Limb (tissue), 2 donors: ENCODE data around the gene MYBPC1.

Experiments used
- DNase-seq, 2 donors: peaks; one replicate each; pipeline ENCODE4 v3.0.0-alpha.2; 2016; ENCODE audit errors: extremely low spot score in 2 of 2

The MYBPC1 gene

DNA sequence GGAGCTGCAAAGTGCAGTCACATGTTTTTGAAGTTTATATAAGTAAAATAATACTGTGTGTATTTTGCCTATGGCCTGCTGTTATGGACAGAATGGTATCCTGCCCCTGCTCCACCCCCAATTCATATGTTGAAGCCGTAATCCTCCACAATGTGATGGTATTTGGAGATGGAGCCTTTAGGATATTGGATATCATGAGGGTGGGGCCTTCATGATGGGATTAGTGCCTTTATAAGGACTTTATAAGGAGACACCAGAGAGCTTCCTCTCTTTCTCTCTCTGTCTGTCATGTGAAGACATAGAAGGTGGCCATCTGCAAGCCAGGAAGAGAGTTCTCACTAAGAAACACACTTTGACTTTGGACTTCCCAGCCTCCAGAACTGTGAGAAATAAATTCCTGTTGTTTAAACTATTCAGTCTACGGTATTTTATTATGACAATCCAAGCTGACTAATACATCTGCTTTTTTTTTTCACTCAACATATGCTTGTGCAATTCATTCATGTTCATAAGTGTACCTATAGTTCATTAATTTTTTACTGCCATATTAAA, 99.6 kb downstream of the MYBPC1 start:
- no peak for DNase-seq

DNA sequence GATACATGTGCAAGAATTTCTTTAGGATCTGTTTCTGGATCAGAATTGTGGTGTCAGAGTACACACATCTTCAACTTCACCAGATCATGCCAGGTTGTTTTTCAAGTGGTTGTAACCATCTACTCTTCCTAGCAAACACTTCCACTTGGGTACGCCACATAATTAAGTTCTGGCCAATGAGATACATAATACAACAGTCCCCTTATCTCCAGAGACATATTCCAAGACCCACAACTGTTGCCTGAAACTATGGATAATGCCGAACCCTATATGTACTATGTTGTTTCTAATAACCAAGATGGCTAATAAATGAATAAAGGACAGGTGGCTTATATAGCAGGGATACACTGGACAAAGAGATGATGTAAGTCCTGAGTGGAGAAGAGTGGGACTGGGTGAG, 100.2 kb downstream of the MYBPC1 start:
- no peak for DNase-seq

DNA sequence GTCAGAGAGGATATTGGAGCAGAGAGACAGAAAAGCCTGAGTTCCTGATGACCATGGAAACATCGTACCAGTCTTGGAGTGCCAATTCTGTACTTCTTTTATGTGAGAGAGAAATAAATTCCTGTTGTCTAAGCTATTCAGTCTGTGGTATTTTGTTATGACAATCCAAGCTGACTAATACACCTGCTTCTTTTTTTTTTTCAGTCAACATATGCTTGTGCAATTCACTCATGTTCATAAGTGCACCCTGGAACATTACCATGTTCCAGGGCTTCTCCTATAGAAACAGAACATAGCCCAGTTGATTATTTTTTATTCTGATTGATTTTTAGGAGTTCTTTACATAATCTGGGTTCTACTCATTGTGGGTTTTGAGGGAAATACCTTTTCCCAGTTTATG, 100.9 kb downstream of the MYBPC1 start:
- no peak for DNase-seq

- DNase-seq = peak in 1 of 2 donors; percentile 39
These were observed 101.8 kb downstream of the MYBPC1 start for GRCh38 chr12:101696251-101697196.

DNA sequence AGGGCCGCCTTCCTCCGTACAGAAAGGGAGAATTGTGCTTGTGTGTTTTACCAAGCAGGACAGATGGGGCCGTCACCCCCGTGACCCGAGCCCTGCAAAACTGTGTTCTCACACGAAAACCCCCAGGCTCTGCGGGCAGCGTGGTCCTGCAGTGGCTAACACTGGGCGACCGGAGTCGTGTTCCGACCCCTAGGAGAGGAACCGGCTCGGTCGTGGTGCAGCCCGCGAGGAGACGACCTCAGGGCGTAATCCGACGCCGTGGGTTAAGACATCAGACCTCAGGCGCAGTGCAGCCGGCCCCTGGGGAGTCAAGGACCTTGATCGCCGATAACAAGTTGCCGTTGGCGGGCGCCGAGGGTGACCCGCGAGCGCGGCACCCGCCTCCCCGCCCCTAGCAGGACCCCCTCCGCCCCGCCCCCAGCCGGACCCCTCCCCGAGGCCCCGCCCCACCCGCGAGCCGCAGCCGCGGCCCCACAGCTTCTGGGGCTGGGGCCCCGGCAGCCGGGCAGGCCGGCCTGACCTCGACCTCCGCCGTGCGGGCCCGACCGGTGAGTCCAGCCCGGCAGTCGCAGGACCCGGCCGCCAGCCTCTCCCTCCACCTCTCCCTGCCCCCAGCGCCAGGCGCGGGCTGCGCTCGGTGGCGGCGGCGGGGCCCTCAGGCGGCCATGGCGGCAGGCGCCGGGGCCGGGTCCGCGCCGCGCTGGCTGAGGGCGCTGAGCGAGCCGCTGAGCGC, 102.6 kb downstream of the MYBPC1 start, which contains the start of gene CHPT1:
TSS of gene CHPT1 (plus strand) at position 444 of the 733 bp plus-strand sequence. CDS start at position 666, 222 bp downstream.
- DNase-seq = peak; percentile 37 to 84

DNA sequence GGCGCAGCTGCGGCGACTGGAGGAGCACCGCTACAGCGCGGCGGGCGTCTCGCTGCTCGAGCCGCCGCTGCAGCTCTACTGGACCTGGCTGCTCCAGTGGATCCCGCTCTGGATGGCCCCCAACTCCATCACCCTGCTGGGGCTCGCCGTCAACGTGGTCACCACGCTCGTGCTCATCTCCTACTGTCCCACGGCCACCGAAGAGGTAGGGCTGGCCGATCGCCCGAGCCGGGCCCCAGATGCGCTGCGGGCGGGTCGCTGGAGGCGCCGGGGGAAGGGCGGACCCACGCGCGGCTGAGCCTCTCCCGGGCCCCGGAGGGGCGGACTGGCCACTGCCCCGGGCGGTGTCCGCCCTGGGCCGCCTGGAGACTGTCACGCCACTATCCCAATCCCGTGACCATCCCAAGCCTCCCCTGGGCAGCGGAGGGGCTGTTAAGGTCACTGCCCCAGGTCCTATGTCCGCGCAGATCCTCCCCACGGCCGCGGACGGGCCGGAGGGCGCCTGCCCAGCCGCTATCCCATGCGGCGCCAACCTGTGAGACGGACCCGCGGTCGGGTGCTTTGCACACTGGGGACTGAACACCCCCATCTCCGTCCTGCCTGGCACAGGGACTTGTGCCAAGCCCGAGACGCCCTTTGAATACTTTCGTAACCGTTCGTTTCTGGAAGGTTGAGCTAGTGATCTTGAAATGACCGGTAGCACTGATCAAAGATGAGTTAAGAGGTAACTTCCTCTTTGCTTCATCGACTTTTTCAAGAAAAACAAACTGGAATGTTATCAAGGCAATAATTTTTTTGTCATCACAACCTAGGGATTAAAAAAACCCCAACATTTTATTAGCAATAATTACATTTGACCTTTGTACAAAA, 103.4 kb downstream of the MYBPC1 start:
- peak in 1 of 2 donors; percentile 21 for DNase-seq

GRCh38 chr12:101698800-101699347, 104.1 kb downstream of the MYBPC1 start:
- no peak for DNase-seq

DNA sequence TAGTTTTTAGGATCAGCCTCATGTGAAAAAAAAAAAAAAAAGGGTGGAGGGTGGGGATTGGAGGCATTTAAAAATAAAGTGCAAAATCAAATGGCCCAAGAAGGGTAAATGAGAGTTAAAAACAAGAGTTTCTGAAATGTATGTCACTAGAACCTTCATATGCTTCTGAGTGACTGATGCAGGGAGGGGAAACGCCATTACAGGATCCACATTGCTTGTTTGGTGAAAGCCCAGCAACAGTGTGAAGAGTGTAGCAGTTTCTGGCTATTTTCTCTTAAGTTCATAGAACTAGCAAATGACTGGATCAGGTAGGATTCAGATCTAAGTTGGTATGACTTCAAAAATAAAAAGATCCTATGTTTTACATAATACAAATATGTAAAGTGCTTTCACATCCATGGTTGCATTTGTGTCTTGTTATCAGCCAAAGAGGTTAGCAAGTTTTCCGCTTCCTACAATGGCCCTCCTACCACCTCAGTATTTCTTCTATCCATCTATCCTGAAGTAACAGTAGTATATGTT, 105.6 kb downstream of the MYBPC1 start:
- DNase-seq = no peak

- DNase-seq = no peak
These were observed 108.7 kb downstream of the MYBPC1 start for GRCh38 chr12:101703487-101703886.

- DNase-seq = no peak
These were observed 111.6 kb downstream of the MYBPC1 start for GRCh38 chr12:101706403-101706802.

- DNase-seq = no peak
These were observed 112.5 kb downstream of the MYBPC1 start for GRCh38 chr12:101707131-101707782.

GRCh38 chr12:101710288-101710687, 115.5 kb downstream of the MYBPC1 start:
- no peak for DNase-seq

- no peak for DNase-seq
These were observed 118.4 kb downstream of the MYBPC1 start for GRCh38 chr12:101713059-101713682.

GRCh38 chr12:101713930-101714329, 119.2 kb downstream of the MYBPC1 start:
- DNase-seq = no peak

GRCh38 chr12:101714877-101715444, 120.2 kb downstream of the MYBPC1 start:
- no peak for DNase-seq

- DNase-seq = no peak
These were observed 124.8 kb downstream of the MYBPC1 start for GRCh38 chr12:101719566-101719965.

GRCh38 chr12:101720118-101720517, 125.3 kb downstream of the MYBPC1 start:
- DNase-seq = no peak

DNA sequence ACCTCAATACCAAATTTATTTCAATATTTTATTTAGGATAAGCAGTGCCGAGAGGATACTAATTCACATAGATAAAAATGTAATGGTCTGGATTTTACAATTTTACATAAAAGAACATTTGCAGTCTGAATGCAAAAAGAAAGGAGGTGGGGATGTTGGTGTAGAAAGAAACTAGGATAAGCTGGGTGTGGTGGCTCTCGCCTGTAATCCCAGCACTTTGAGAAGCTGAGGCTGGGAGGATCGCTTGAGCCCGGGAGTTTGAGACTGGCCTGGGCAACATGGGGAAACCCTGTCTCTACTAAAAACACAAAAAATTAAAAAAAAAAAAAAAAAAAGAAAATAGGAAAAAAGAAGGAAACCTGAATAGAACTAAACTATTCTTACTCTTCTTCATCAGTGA, 127.6 kb downstream of the MYBPC1 start:
- DNase-seq = no peak

GRCh38 chr12:101727098-101727497, 132.3 kb downstream of the MYBPC1 start:
- no peak for DNase-seq
